ENCODE measurements around the gene CD38.

CD38 gene

DNA sequence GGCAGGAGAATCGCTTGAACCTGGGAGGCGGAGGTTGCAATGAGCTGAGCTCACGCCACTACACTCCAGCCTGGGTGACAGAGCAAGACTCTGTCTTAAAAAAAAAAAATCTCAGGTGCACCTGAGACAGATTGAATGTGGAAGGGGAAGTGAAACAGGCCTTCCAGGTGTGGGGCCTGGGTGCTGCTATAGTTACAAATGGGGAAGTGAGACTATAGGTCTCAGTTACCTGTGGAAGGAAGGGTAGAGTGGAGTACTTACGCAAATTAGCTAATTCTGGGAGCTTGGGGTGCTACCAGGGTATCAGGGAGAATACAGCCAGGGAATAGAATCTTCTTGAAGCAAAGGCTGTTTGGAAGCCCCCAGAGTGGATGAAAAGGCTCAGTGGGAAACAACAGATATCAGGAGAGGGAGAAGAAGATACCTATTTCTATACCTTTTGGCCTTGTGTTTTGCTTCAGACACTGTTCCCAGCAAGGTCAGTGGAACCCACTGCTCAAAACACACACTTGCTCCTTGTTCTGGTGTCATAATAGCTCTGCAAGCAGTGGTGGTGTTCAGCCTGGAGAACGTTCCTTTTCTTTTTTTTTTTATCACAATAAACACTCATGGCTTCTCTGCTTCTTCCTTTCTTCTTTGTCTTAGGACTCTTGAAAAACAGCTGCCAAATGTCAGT lies 7.0 kb downstream of the CD38 start:
- TF ChIP-seq, protein P1, sequence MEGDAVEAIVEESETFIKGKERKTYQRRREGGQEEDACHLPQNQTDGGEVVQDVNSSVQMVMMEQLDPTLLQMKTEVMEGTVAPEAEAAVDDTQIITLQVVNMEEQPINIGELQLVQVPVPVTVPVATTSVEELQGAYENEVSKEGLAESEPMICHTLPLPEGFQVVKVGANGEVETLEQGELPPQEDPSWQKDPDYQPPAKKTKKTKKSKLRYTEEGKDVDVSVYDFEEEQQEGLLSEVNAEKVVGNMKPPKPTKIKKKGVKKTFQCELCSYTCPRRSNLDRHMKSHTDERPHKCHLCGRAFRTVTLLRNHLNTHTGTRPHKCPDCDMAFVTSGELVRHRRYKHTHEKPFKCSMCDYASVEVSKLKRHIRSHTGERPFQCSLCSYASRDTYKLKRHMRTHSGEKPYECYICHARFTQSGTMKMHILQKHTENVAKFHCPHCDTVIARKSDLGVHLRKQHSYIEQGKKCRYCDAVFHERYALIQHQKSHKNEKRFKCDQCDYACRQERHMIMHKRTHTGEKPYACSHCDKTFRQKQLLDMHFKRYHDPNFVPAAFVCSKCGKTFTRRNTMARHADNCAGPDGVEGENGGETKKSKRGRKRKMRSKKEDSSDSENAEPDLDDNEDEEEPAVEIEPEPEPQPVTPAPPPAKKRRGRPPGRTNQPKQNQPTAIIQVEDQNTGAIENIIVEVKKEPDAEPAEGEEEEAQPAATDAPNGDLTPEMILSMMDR (conservative IDR thresholded peaks at IDR 0.05; ENCODE audit: low read length): no peak
- no peak for DNase-seq (ENCODE audit: low read depth)
- no peak overlapping the region for H3K4me3 ChIP-seq (ENCODE audit: low read length)

DNA sequence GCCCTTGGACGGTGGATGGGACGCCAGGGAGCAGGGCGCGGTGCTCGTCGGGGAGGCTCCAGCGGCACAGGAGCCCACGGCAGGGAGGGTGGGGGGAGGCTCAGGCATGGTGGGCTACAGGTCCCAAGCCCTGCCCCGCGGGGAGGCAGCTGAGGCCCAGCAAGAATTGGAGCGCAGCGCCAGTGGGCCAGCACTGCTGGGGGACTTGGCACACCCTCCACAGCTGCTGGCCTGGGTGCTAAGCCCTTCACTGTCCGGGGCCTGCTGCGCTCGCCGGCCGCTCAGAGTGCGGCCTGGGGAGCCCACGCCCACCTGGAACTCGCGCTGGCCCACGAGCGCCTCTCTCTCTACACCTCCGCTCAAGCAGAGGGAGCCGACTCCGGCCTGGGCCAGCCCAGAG lies 8.6 kb downstream of the CD38 start:
- TF ChIP-seq, protein P1 (conservative IDR thresholded peaks at IDR 0.05; ENCODE audit: low read length): no peak
- no peak overlapping the region for H3K4me3 ChIP-seq (ENCODE audit: low read length)
- no peak for DNase-seq (ENCODE audit: low read depth)

DNA sequence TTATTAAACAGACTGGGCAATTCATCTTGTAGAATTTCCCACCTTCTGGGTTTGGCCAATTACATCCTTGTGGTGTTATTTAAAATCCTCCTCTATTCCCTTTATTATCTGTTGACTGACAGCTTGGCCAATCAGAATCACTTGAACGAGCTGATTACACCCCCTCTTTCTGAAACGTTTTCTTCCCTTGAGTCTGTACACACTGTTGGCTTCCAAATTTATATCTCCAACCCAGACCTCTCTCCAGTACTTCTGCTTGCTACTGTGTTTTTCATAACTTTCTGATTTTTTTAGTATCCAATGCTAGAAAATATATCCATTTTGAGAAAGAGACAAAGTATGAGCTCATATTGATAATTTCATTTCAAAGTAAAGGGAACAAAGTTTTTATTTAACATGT lies 14.8 kb downstream of the CD38 start:
- no peak overlapping the region for H3K4me3 ChIP-seq (ENCODE audit: low read length)
- TF ChIP-seq, protein P1 (conservative IDR thresholded peaks at IDR 0.05; ENCODE audit: low read length): no peak
- DNase-seq (ENCODE audit: low read depth): no peak

DNA sequence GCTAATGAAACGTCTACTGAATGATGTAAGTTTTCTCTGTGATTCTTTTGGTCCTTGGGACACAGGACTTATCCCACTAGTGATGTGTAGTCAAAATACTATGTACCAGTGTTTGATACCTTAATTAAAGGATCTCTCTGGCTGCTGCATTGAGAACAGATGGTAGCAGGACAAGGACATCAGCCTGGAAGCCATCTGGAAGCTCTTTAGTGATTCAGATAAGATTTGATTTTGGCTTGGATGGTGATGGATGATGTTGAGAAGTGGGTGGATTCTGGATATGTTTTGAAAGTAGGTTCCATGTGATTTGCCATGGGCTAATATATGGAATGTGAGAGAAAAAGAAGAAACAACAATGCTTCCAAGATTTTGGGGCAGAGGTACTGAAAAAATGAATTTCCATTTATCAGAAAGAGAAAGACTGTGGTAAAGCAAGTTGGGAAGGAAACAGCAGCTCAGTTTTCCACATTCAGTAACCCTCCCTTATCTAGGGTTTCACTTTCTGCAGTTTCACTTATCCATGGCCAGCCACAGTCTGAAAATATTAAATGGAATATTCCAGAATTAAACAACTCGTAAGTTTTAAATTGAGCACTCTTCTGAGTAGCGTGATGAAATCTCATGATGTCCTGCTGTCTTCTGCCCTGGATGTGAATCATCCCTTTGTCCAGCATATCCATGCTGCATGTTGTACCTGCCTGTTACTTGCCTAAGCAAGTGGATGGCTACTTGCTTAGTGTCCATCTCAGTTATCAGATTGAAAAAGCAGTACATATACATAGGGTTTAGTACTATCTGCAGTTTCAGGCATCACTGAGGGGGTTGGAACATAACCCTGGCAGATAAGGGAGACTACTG lies 15.6 kb downstream of the CD38 start:
- H3K4me3 ChIP-seq (ENCODE audit: low read length): no peak overlapping the region
- TF ChIP-seq, protein P1 (conservative IDR thresholded peaks at IDR 0.05; ENCODE audit: low read length): no peak
- DNase-seq (ENCODE audit: low read depth): no peak

DNA sequence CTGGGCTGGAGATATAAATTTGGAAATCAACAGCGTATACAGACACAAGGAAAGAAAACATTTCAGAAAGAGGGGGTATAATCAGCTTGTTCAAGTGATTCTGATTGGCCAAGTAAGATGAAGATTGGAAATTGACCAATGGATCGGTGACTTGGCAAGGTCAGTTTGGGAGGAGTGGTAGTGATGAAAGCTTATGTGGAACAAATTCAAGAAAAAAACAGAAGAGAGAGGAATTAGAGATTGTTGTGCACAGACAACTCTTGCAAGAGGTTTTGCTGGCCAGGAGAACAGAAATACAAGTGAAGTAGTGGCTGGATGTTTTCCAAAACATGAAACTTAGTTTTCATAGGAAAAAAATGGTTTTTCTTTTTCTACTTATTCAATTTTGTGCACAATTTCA lies 16.3 kb downstream of the CD38 start:
- DNase-seq (ENCODE audit: low read depth): no peak
- TF ChIP-seq, protein P1 (conservative IDR thresholded peaks at IDR 0.05; ENCODE audit: low read length): no peak
- H3K4me3 ChIP-seq (ENCODE audit: low read length): no peak overlapping the region

DNA sequence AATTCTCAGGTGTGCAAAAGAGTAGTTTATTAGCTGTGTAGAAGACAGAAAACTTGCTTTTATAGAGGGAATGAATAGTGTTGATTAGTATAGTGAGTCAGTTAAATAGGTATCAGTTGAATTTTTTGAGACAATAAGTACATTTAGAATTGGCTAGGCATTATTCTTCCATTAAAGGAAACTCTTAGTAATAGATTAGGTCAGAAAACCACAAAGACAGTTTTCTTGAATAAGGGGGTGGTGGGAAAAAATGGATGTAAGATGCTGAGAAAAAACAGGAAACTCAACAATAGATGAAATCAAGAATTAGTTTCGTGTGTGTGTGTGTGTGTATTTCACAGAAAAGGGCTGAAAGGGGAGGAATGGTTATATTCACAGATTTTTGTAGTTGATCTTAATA lies 16.8 kb downstream of the CD38 start:
- TF ChIP-seq, protein P1 (conservative IDR thresholded peaks at IDR 0.05; ENCODE audit: low read length): no peak
- H3K4me3 ChIP-seq (ENCODE audit: low read length): no peak overlapping the region
- no peak for DNase-seq (ENCODE audit: low read depth)

DNA sequence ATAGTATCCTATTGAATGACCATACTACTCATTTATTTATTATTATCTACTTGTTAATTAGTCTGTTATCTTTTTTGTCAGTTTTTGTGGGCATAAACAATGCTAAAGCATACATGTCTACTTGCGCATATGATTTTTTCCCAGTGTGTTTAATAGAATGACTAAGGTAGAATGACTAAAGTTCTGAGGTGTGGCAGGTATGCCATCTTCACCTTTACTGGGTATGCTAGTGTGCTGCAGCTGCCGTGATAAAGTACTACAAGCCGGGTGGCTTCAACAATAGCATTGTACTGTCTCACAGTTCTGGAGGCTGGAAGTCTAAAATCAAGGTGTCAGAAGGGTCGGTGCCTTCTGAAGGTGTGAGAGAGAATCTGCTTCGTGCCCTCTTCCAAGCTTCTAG lies 19.2 kb downstream of the CD38 start:
- TF ChIP-seq, protein P1 (conservative IDR thresholded peaks at IDR 0.05; ENCODE audit: low read length): no peak
- no peak for DNase-seq (ENCODE audit: low read depth)
- no peak overlapping the region for H3K4me3 ChIP-seq (ENCODE audit: low read length)

Data from AG10803 (cell line).